Thyroid gland (tissue), 4 donors: ENCODE measurements around the gene CENPI. TPM values are rescaled to one million over a fixed set of nuclear protein-coding genes. Genes with fewer than 3 reads are reported as not detected.

Experiments used
- DNase-seq, 2 donors: peaks; one replicate each; pipeline ENCODE4 v3.0.0-alpha.2; 2019
- H3K27ac ChIP-seq, 3 donors: fragments of 200-600 bp; sonication (generic); 1 replicate in 2 of 3; 2 replicates in 1 of 3; pipeline ENCODE4 v1.5.1; 2016 to 2019; ENCODE audit warnings: mild to moderate bottlenecking in 1 of 3, moderate library complexity in 1 of 3
- H3K27me3 ChIP-seq: fragments of 200-600 bp; sonication (generic); one replicate; pipeline ENCODE4 v1.5.1; 2019
- H3K36me3 ChIP-seq, 2 donors: fragments of 200-600 bp; sonication (generic); one replicate each; pipeline ENCODE4 v1.5.1; 2016 to 2019
- H3K4me1 ChIP-seq, 2 donors: fragments of 200-600 bp; sonication (generic); one replicate each; pipeline ENCODE4 v1.5.1; 2017 to 2019
- H3K4me3 ChIP-seq, 3 donors: fragments of 200-600 bp; sonication (generic); replicated peaks in 1 of 3; 1 replicate in 2 of 3; 2 replicates in 1 of 3; pipeline ENCODE4 v1.5.1; 2016; ENCODE audit warnings: mild to moderate bottlenecking in 1 of 3
- H3K9me3 ChIP-seq: fragments of 200-600 bp; sonication (generic); one replicate; pipeline ENCODE4 v1.5.1; 2017
- POLR2A ChIP-seq, 2 donors: fragments of 450-650 bp; IDR thresholded peaks; one replicate each; pipeline ENCODE4 v1.6.1; 2017; ENCODE audit warnings: antibody characterized with exemption in 2 of 2, mild to moderate bottlenecking in 2 of 2, moderate library complexity in 1 of 2
- WGBS, 2 donors: methylation state at CpG; one replicate each; pipeline ENCODE4 v1.1.5; 2017; 5-methylcytosine and 5-hydroxymethylcytosine counted together
- intact Hi-C: fragments of 100-400 bp; cut with DNase I; formaldehyde crosslinking; loops from one replicate; pipeline ENCODE4 v1.15.1; 2023
- total RNA-seq, 4 donors: library from RNA; depleted of rRNA; stranded (reverse); fragments of >200 nt; gene quantifications; one replicate each; pipeline ENCODE4 v1.2.3, GENCODE V29; 2016
- TF ChIP-seq, protein P1 (sequence below), 6 experiments: fragments of 200-600 bp in 3 of 6; fragments of 450-650 bp in 3 of 6; sonication (generic) in 3 of 6; IDR thresholded peaks; one replicate each; pipeline ENCODE4 v1.5.1; 2016 to 2019; ENCODE audit warnings: antibody characterized with exemption in 6 of 6, mild to moderate bottlenecking in 2 of 6, inconsistent platforms in 1 of 6, moderate library complexity in 1 of 6

CENPI gene
- total RNA-seq, 4 donors from 2014 or later: 0.17 to 0.78 TPM; not detected in 2

DNA sequence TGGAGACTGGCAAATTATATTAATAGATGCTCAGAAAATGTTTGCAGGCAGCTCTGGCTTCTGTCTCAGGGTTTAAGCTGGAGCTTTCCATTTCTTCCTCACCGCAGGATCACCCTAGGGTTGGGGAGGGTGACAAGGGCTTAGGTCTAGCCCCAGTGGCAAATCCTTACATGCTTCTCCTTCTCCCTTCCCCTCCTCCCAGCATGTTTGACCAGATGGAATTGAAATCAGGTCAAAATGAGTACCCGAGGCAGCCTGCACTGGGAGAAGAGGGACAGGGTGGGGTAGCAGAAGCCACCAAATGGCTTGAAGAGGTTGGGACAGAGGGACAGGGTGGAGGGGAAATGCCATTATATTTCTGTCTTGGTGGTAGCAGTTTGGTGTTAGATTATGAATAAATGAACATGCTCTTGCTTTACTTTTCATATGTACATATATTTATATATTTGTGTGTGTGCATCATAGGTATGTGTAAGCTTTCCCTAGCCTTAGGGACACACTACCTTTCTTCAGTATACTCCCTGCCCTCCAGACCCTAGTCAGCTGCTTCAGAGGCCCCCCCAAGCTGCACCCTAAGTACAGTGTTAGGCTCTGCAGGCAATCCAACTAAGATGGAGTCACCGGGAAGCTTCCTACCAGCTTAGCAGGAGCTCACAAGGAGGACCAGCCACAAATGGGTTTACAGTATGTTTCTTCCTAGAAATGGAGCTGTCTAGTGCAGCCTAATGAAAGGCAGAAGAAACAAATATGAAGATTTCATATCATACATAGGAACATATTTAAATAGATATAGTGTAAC is 17.5 kb upstream of the CENPI start:
- no peak for DNase-seq
- intact Hi-C loops: no loop called here
- Histone ChIP-seq H3K4me3 (no peak overlapping the region), H3K27ac (no peak overlapping the region), H3K27me3 (no peaks in the 10 kb centered on the region), H3K36me3 (no peaks in the 10 kb centered on the region), H3K4me1 (no peaks in the 10 kb centered on the region), H3K9me3 (no peaks in the 10 kb centered on the region)
- TF ChIP-seq POLR2A (IDR thresholded peaks at IDR 0.05): no peak
- TF ChIP-seq, protein P1, sequence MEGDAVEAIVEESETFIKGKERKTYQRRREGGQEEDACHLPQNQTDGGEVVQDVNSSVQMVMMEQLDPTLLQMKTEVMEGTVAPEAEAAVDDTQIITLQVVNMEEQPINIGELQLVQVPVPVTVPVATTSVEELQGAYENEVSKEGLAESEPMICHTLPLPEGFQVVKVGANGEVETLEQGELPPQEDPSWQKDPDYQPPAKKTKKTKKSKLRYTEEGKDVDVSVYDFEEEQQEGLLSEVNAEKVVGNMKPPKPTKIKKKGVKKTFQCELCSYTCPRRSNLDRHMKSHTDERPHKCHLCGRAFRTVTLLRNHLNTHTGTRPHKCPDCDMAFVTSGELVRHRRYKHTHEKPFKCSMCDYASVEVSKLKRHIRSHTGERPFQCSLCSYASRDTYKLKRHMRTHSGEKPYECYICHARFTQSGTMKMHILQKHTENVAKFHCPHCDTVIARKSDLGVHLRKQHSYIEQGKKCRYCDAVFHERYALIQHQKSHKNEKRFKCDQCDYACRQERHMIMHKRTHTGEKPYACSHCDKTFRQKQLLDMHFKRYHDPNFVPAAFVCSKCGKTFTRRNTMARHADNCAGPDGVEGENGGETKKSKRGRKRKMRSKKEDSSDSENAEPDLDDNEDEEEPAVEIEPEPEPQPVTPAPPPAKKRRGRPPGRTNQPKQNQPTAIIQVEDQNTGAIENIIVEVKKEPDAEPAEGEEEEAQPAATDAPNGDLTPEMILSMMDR (IDR thresholded peaks at IDR 0.05): no peak
- 71 to 79% methylated on average over 3 of the region's 3 CpGs for WGBS, 2 donors

DNA sequence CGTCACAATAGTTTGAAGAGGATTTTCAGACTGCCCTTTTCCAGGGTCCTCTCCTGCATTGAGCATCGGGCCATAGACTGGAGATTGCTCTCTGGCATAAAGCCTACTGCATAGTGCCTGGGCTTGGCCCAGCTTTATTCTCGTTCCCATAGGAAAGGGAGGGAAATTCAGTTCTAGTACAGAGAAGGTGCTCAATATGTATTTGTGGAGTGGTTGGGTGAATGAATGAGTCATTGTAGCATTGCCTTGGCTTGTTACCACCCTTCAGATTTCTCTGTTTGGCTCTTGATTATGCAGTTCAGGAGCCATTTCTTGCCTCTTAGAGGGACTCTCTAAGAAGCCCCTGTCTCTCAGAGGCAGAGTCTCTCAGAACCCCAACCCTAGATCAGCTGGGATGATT is 16.8 kb upstream of the CENPI start:
- no peak for DNase-seq
- H3K27me3 ChIP-seq: no peaks in the 10 kb centered on the region
- no peaks in the 10 kb centered on the region for H3K9me3 ChIP-seq
- no peaks in the 10 kb centered on the region for H3K4me1 ChIP-seq
- intact Hi-C loops: no loop called here
- TF ChIP-seq POLR2A (IDR thresholded peaks at IDR 0.05): no peak
- TF ChIP-seq, protein P1 (IDR thresholded peaks at IDR 0.05): no peak
- no peak overlapping the region for H3K27ac ChIP-seq
- H3K4me3 ChIP-seq: no peak overlapping the region
- 73% methylated on average over 3 of the region's 3 CpGs for WGBS, 2 donors
- no peaks in the 10 kb centered on the region for H3K36me3 ChIP-seq

DNA sequence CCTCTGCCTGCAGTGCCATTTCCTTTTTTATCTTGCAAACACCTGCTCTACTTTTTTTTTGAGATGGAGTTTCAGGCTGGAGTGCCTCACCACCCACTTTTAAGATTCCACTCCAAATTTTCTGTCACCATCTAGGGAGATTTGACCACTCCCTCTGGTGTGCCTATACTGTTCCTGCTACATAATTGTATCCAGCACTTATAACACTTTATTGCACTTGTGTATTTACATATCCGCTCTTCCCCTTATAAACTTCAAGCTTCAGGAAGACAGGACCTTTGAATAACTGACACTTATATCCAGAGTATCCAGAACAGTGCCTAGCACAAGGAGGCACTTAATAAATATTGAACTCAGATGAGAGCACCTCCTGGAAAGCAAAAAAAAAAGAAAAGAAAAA is 6.2 kb upstream of the CENPI start:
- H3K4me3 ChIP-seq: no peak overlapping the region
- H3K27ac ChIP-seq: no peak overlapping the region
- TF ChIP-seq, protein P1 (IDR thresholded peaks at IDR 0.05): no peak
- TF ChIP-seq POLR2A (IDR thresholded peaks at IDR 0.05): no peak
- H3K27me3 ChIP-seq: no peaks in the 10 kb centered on the region
- intact Hi-C loops: no loop called here
- 93 to 96% methylated on average over 1 of the region's 1 CpG for WGBS, 2 donors
- no peaks in the 10 kb centered on the region for H3K36me3 ChIP-seq
- DNase-seq: no peak
- no peaks in the 10 kb centered on the region for H3K4me1 ChIP-seq
- H3K9me3 ChIP-seq: no peaks in the 10 kb centered on the region

DNA sequence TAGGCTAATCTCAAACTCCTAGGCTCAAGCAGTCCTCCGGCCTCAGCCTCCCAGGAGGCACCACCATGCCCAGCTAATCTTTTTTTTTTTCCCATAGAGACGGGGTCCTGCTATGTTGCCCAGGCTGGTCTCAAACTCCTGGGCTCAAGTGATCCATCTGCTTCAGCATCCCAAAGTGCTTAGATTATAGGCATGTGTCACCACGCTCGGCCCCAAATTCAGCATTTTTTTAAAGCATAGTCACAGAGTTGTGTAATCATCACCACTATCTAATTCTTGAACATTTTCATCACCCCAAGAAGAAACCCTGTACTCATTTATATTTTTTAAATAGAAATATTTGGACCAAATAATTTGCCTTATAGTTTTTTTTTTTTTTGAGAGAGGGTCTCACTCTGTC is 10.3 kb downstream of the CENPI start:
- no peak for TF ChIP-seq POLR2A (IDR thresholded peaks at IDR 0.05)
- TF ChIP-seq, protein P1 (IDR thresholded peaks at IDR 0.05): no peak
- Histone ChIP-seq H3K27ac (no peak overlapping the region), H3K4me3 (no peak overlapping the region), H3K9me3 (no peaks in the 10 kb centered on the region), H3K36me3 (no peaks in the 10 kb centered on the region), H3K27me3 (no peaks in the 10 kb centered on the region), H3K4me1 (no peaks in the 10 kb centered on the region)
- WGBS, 2 donors: 98% methylated on average over 3 to 4 of the region's 4 CpGs
- DNase-seq: no peak
- intact Hi-C loops: no loop called here

DNA sequence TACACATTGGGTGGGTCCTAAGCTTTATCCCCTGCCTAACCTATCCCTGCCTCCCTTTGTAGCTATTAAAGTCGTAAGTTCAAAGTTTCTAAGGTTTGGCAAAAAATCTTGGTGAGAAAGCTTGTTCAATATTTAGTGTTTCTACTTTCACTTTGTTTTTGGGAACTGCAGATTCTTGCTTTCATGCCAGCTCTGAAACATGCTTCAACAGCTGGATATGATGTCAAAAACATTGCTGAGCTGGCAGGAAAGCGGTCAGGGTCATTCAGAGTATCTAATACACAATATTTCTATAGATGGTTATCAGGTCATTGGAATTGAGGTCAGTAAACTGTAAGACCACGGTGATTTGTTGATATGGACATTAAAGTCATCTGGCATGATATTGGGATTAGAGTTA is 19.7 kb downstream of the CENPI start:
- no peak for DNase-seq
- intact Hi-C loops: no loop called here
- WGBS, 2 donors: 87 to 92% methylated on average over 3 of the region's 3 CpGs
- Histone ChIP-seq H3K27ac (no peak overlapping the region), H3K4me1 (no peaks in the 10 kb centered on the region), H3K4me3 (no peak overlapping the region), H3K9me3 (no peaks in the 10 kb centered on the region), H3K27me3 (no peaks in the 10 kb centered on the region), H3K36me3 (no peaks in the 10 kb centered on the region)
- no peak for TF ChIP-seq POLR2A (IDR thresholded peaks at IDR 0.05)
- TF ChIP-seq, protein P1 (IDR thresholded peaks at IDR 0.05): no peak
